CD4-positive, alpha-beta memory T cell (primary cell): ENCODE results near the gene ZNRF4. TPM values are rescaled to one million over a fixed set of nuclear protein-coding genes. Genes with fewer than 3 reads are reported as not detected.

Experiments
- CTCF ChIA-PET: fragments of 350-600 bp; sonication (Branson Sonifier 250); formaldehyde crosslinking; loops from one replicate; lab custom pipeline; 2021; ENCODE audit warnings: inconsistent platforms; ENCODE audit not compliant: partially characterized antibody; lab: Charles Lee
- POLR2A ChIA-PET: fragments of 350-600 bp; sonication (Branson Sonifier 250); formaldehyde crosslinking; loops from one replicate; lab custom pipeline; 2021; ENCODE audit not compliant: partially characterized antibody; lab: Charles Lee
- DNase-seq, 5 donors: peaks; one replicate each; pipeline versions ENCODE4 v3.0.0 to v3.0.0-alpha.2; 2020 to 2022; ENCODE audit warnings: mixed read lengths in 1 of 5
- H3K27ac ChIP-seq: one replicate; pipeline ENCODE4 v1.7.0; 2013; ENCODE audit warnings: low read depth, low read length
- H3K27me3 ChIP-seq: 2 replicates; pipeline ENCODE4 v1.7.0; 2013; ENCODE audit warnings: mild to moderate bottlenecking, low read length, moderate library complexity; ENCODE audit not compliant: insufficient read depth
- H3K36me3 ChIP-seq: 2 replicates; pipeline ENCODE4 v1.7.0; 2013; ENCODE audit warnings: mild to moderate bottlenecking, low read length, moderate library complexity; ENCODE audit not compliant: insufficient read depth
- H3K4me1 ChIP-seq: 2 replicates; pipeline ENCODE4 v1.7.0; 2013; ENCODE audit warnings: mild to moderate bottlenecking, low read length, moderate library complexity; ENCODE audit not compliant: insufficient read depth
- H3K4me3 ChIP-seq, 2 donors: one replicate each; pipeline ENCODE4 v1.7.0; 2013; ENCODE audit warnings: low read length in 2 of 2, mild to moderate bottlenecking in 1 of 2
- H3K9me3 ChIP-seq, 2 donors: one replicate each; pipeline ENCODE4 v1.7.0; 2013; ENCODE audit warnings: low read length in 2 of 2, control low read depth in 1 of 2; ENCODE audit not compliant: control insufficient read depth in 1 of 2
- H3K27ac Mint-ChIP-seq, 7 donors: one replicate each; pipeline ENCODE4 v1.8.0; 2020 to 2021; ENCODE audit warnings: mixed read lengths in 7 of 7, mild to moderate bottlenecking in 6 of 7, inconsistent platforms in 3 of 7, moderate library complexity in 3 of 7
- H3K27me3 Mint-ChIP-seq, 2 donors: one replicate each; pipeline ENCODE4 v1.8.0; 2020 to 2021; ENCODE audit warnings: mixed read lengths in 2 of 2
- H3K36me3 Mint-ChIP-seq, 2 donors: one replicate each; pipeline ENCODE4 v1.8.0; 2020 to 2021; ENCODE audit warnings: mixed read lengths in 2 of 2, inconsistent platforms in 1 of 2, mild to moderate bottlenecking in 1 of 2
- H3K4me1 Mint-ChIP-seq, 4 donors: one replicate each; pipeline ENCODE4 v1.8.0; 2020 to 2021; ENCODE audit warnings: mixed read lengths in 4 of 4, mild to moderate bottlenecking in 1 of 4
- H3K4me3 Mint-ChIP-seq, 8 donors: one replicate each; pipeline ENCODE4 v1.8.0; 2020 to 2021; ENCODE audit warnings: mixed read lengths in 8 of 8, mild to moderate bottlenecking in 7 of 8, moderate library complexity in 6 of 8, inconsistent platforms in 3 of 8
- H3K9me3 Mint-ChIP-seq, 8 donors: one replicate each; pipeline ENCODE4 v1.8.0; 2020 to 2021; ENCODE audit warnings: mixed read lengths in 8 of 8, mild to moderate bottlenecking in 5 of 8, inconsistent platforms in 3 of 8, moderate library complexity in 1 of 8
- intact Hi-C: fragments of 100-400 bp; cut with micrococcal nuclease; formaldehyde crosslinking; loops from one replicate; pipeline ENCODE4 v1.15.1; 2023
- polyA plus RNA-seq, 2 donors: library from polyadenylated mRNA; unstranded; fragments of 300-500 nt; fragmentation: Illumina TruSeq; gene quantifications; one replicate each; pipeline ENCODE4 v1.2.3, GENCODE V29; 2021
- total RNA-seq, 2 experiments: library from RNA; stranded (reverse); gene quantifications; one replicate each; pipeline ENCODE4 v1.2.3, GENCODE V29; 2021

The ZNRF4 gene
- total and polyA plus RNA-seq, 4 experiments from 2014 or later, result not detected

DNA sequence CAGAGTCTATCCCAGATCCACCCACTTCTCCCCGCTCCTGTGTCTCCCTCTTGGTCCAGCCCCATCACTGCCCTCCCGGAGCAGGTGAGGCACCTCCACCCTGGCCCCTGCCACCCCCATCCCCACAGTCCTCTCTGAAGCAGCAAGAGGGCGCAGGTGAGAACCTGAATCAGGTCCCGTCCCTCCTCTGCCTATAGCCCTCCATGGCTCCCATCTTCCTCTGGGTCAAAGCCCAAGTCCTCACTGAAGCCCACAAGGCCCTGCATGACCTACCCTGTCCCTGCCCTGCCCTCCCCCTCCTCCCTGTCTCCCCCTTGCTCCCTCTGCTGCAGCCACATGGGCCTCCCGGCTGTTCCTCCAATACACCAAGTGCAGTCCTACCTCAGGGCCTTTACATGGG, 10.8 kb upstream of the ZNRF4 start:
- H3K36me3 Mint-ChIP-seq, result no peaks in the 10 kb centered on the region
- no peaks in the 10 kb centered on the region for H3K4me1 Mint-ChIP-seq
- no peak overlapping the region for H3K4me3 Mint-ChIP-seq
- Histone ChIP-seq H3K4me3 (no peak overlapping the region), H3K27me3 (no peaks in the 10 kb centered on the region), H3K27ac (no peak overlapping the region), H3K36me3 (no peaks in the 10 kb centered on the region), H3K9me3 (no peaks in the 10 kb centered on the region), H3K4me1 (no peaks in the 10 kb centered on the region)
- ChIA-PET CTCF (no interaction called here), POLR2A (no interaction called here)
- no peak overlapping the region for H3K27ac Mint-ChIP-seq
- peaks cover 0 to 3% (median 0%) of the 10 kb centered on the region in 8 donors for H3K9me3 Mint-ChIP-seq
- intact Hi-C loops, result no loop called here
- H3K27me3 Mint-ChIP-seq, result peaks cover 15 to 20% of the 10 kb centered on the region in 2 donors
- DNase-seq, result no peak

DNA sequence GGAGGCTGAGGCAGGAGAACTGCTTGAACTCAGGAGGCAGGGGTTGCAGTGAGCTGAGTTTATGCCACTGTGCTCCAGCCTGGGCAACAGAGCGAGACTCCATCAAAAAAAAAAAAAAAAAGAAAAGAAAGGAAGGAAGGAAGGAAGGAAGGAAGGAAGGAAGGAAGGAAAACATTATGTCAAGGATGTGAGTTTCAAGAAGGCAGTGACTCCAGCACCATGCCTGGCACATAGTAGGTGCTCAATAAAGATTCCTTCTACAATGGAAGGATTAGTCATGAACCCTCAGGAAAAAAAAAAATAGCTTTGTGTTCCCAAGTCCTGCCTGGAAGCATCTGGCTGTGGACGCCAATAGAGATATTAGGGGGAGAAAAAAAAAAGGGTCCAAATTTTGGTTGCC, 10.1 kb upstream of the ZNRF4 start:
- Mint-ChIP-seq H3K9me3 (peaks cover 0 to 3% (median 0%) of the 10 kb centered on the region in 8 donors), H3K27me3 (peaks cover 17 to 22% of the 10 kb centered on the region in 2 donors), H3K4me3 (no peak overlapping the region), H3K27ac (no peak overlapping the region), H3K36me3 (no peaks in the 10 kb centered on the region), H3K4me1 (no peaks in the 10 kb centered on the region)
- intact Hi-C loops, result no loop called here
- Histone ChIP-seq H3K4me1 (no peaks in the 10 kb centered on the region), H3K9me3 (no peaks in the 10 kb centered on the region), H3K4me3 (no peak overlapping the region), H3K27ac (no peak overlapping the region), H3K27me3 (no peaks in the 10 kb centered on the region), H3K36me3 (no peaks in the 10 kb centered on the region)
- no peak for DNase-seq
- ChIA-PET POLR2A (no interaction called here), CTCF (no interaction called here)

DNA sequence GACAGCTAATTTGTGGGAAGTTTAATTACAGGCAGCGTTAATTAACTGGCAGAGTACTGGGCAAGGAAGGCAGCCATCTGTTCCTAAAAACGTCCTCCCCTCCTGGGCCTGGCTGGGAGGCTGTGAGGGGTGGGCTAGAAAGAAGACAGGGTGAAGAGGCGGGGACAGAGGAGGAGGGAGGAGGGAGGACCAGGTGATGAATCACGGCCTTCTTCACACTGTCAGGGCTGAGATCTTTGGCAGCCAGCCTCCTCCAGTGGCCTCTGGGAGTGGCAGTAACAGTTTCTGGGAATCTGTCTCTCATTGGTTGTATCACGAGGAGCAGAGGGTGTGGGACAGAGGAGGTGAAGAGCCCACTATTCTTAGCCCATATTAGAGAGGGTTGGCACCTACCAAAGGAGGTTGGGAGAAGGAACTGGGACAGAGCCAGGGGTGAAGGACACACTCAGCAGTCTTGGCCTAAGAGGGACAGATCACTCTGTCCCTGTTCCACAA, 9.6 kb upstream of the ZNRF4 start:
- Histone ChIP-seq H3K4me3 (no peak overlapping the region), H3K9me3 (no peaks in the 10 kb centered on the region), H3K4me1 (no peaks in the 10 kb centered on the region), H3K27me3 (no peaks in the 10 kb centered on the region), H3K27ac (no peak overlapping the region), H3K36me3 (no peaks in the 10 kb centered on the region)
- intact Hi-C loops, result no loop called here
- H3K4me3 Mint-ChIP-seq, result no peak overlapping the region
- peaks cover 0 to 3% (median 0%) of the 10 kb centered on the region in 8 donors for H3K9me3 Mint-ChIP-seq
- H3K27me3 Mint-ChIP-seq, result peaks cover 20 to 23% of the 10 kb centered on the region in 2 donors
- no peak for DNase-seq
- no peaks in the 10 kb centered on the region for H3K36me3 Mint-ChIP-seq
- no peaks in the 10 kb centered on the region for H3K4me1 Mint-ChIP-seq
- no peak overlapping the region for H3K27ac Mint-ChIP-seq
- ChIA-PET CTCF (interaction anchor here (0.8 kb wide), 1 partner anchor 19 kb away, joined by 3 read pairs; no protein-coding TSS in a partner anchor), POLR2A (no interaction called here)

DNA sequence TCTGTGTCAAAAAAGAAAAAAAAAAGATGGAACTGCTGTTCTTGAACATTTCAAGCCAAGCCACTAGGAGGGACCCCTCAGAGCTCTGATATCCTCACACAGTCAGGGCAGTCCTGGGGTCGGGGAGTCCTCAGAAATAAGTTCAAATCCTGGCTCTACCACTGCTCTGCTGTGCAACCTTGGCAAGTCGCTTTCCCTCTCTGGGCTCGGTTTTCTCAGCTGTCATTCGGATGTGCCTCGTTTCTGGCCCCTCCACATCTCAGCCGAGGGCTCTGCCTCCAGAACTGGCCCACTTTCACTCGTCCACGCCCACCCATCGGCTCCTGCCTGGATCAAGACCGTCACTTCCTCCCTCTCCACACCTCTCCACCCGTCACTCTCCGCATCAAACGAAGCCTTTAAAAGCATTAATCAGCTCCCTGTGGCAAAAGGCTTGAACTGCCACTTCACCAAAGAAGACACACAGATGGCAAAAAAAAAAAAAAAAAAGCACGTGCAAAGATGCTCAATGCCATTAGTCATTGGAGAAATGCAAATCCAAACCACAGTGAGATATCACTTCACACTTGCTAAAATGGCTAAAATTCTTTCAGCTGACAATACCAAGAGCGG, 7.4 kb upstream of the ZNRF4 start:
- Histone ChIP-seq H3K27ac (no peak overlapping the region), H3K27me3 (no peaks in the 10 kb centered on the region), H3K4me1 (no peaks in the 10 kb centered on the region), H3K4me3 (no peak overlapping the region), H3K9me3 (no peaks in the 10 kb centered on the region), H3K36me3 (no peaks in the 10 kb centered on the region)
- ChIA-PET CTCF (no interaction called here), POLR2A (no interaction called here)
- intact Hi-C loops, result no loop called here
- no peak overlapping the region for H3K4me3 Mint-ChIP-seq
- H3K27me3 Mint-ChIP-seq, result peaks cover 22 to 23% of the 10 kb centered on the region in 2 donors
- H3K27ac Mint-ChIP-seq, result no peak overlapping the region
- DNase-seq, result no peak
- no peaks in the 10 kb centered on the region for H3K4me1 Mint-ChIP-seq
- no peaks in the 10 kb centered on the region for H3K36me3 Mint-ChIP-seq
- peaks cover 0 to 3% (median 0%) of the 10 kb centered on the region in 8 donors for H3K9me3 Mint-ChIP-seq

DNA sequence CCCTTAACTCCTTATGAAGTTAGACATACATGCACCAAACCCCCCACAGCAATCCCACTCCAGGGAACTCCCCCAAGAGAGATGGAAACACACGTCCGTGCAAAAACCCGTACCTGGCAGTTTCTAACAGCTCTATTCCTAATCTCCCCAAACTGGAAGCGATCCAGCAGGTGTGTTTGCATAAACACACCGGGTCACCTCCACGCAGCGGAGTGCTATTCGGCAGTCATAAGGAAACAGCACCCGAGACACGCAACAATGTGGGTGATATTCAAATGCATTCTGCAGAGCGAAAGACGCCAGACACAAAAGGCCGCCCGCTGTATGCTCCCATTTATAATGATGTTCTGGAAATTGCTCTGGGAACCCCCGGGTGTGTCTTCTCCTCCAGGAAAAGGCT, 6.8 kb upstream of the ZNRF4 start:
- Mint-ChIP-seq H3K4me1 (no peaks in the 10 kb centered on the region), H3K36me3 (no peaks in the 10 kb centered on the region), H3K4me3 (no peak overlapping the region), H3K27me3 (peaks cover 21 to 22% of the 10 kb centered on the region in 2 donors), H3K9me3 (peaks cover 0 to 3% (median 0%) of the 10 kb centered on the region in 8 donors), H3K27ac (no peak overlapping the region)
- no peaks in the 10 kb centered on the region for H3K36me3 ChIP-seq
- no peak overlapping the region for H3K4me3 ChIP-seq
- H3K4me1 ChIP-seq, result no peaks in the 10 kb centered on the region
- no peaks in the 10 kb centered on the region for H3K27me3 ChIP-seq
- CTCF ChIA-PET, result no interaction called here
- POLR2A ChIA-PET, result no interaction called here
- no peak overlapping the region for H3K27ac ChIP-seq
- intact Hi-C loops, result no loop called here
- H3K9me3 ChIP-seq, result no peaks in the 10 kb centered on the region
- no peak for DNase-seq

DNA sequence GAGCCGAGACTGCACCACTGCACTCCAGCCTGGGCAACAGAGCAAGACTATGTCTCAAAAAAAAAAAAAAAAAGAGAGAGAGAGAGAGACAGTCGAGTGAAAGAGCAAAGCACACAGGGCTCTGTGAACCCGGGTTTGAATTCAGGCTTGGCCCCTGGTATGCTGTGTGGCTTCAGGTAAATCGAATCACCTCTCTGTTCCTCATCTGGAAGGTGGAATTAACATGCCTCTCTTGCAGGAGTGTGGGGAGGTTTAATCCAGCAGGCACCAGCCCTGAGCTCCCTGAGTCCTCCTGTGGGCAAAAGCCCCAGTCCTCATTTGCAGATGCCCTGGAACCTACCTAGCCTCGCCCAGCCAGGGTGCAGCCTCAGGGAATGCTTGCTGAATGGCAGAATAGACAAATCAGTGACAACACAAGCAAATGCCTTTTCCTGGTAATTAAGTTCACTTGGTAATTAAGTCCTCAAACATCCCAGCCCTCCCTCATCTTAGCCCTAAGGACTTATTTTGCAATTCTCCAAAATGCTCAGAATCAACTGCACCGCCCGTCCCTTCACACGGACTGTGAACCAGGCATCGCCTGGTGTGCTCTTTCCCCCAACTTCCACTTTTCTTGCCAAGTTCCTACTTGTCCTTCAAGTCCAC, 4.6 kb upstream of the ZNRF4 start:
- intact Hi-C loops, result no loop called here
- H3K27ac ChIP-seq, result no peak overlapping the region
- no peak overlapping the region for H3K4me3 ChIP-seq
- Mint-ChIP-seq H3K4me3 (no peak overlapping the region), H3K4me1 (no peaks in the 10 kb centered on the region), H3K9me3 (peaks cover 0 to 5% (median 0%) of the 10 kb centered on the region in 8 donors), H3K27ac (no peak overlapping the region), H3K36me3 (no peaks in the 10 kb centered on the region), H3K27me3 (peaks cover 20 to 23% of the 10 kb centered on the region in 2 donors)
- POLR2A ChIA-PET, result no interaction called here
- DNase-seq, result no peak
- H3K9me3 ChIP-seq, result no peaks in the 10 kb centered on the region
- CTCF ChIA-PET, result no interaction called here
- H3K27me3 ChIP-seq, result no peaks in the 10 kb centered on the region
- no peaks in the 10 kb centered on the region for H3K36me3 ChIP-seq
- no peaks in the 10 kb centered on the region for H3K4me1 ChIP-seq

DNA sequence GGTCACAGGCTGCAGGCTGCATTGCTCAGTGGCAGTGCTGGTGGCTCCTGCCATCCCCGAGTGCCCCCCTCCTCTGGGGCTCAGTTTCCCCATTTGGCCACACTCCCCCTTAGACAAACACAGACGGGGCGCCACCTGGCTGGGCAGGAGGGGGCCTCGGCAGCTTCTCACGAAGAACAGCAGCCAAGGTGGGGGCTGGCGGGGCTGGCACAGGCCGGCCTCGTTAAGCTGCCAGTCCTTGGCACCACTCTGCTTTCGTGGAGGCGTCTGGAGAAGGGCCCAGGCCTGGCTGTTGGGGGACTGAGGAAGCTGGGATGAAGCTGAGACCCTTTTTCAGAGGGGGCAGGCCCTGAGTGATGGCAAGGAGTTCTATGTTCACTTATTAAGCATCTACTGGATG, 3.7 kb upstream of the ZNRF4 start:
- H3K27me3 ChIP-seq, result no peaks in the 10 kb centered on the region
- no peaks in the 10 kb centered on the region for H3K4me1 ChIP-seq
- Mint-ChIP-seq H3K36me3 (no peaks in the 10 kb centered on the region), H3K4me3 (no peak overlapping the region), H3K27ac (no peak overlapping the region), H3K4me1 (no peaks in the 10 kb centered on the region), H3K9me3 (peaks cover 0 to 4% (median 0%) of the 10 kb centered on the region in 8 donors), H3K27me3 (peaks cover 17 to 23% of the 10 kb centered on the region in 2 donors)
- no peak for DNase-seq
- H3K27ac ChIP-seq, result no peak overlapping the region
- intact Hi-C loops, result no loop called here
- H3K9me3 ChIP-seq, result no peaks in the 10 kb centered on the region
- H3K4me3 ChIP-seq, result no peak overlapping the region
- ChIA-PET POLR2A (no interaction called here), CTCF (no interaction called here)
- no peaks in the 10 kb centered on the region for H3K36me3 ChIP-seq
